GM12878 (cell line): ENCODE results near the gene RAB23. TPM values are rescaled to one million over a fixed set of nuclear protein-coding genes. Genes with fewer than 3 reads are reported as not detected.

ENCODE experiments used
- ATAC-seq: fragments of 200-7000 bp; cut with Tn5 transposase; 3 replicates; pipeline ENCODE4 v1.9.1; 2020; ENCODE audit warnings: mild to moderate bottlenecking, moderate library complexity
- BruUV-seq: library from RNA; stranded (reverse); fragments of 400-500 nt; replicated peaks from 2 replicates; lab custom pipeline; 2021; lab: Mats Ljungman, UMichigan
- CTCF ChIA-PET: fragments of 300-600 bp; sonication (Branson Sonifier 250); formaldehyde crosslinking; extraction: SDS; loops from one replicate; lab custom pipeline; 2021; ENCODE audit warnings: inconsistent platforms; lab: Yijun Ruan, JAX
- POLR2A ChIA-PET: fragments of 350-600 bp; formaldehyde crosslinking; extraction: SDS; loops from one replicate; lab custom pipeline; 2021; ENCODE audit warnings: inconsistent platforms; lab: Charles Lee
- RAD21 ChIA-PET: fragments of 300-600 bp; sonication (Branson Sonifier 250); formaldehyde crosslinking; loops from one replicate; lab custom pipeline; 2023; ENCODE audit warnings: antibody characterized with exemption; ENCODE audit not compliant: unreplicated experiment; lab: Charles Lee
- SMC1A ChIA-PET: fragments of 300-600 bp; sonication (Branson Sonifier 250); formaldehyde crosslinking; loops from one replicate; lab custom pipeline; 2023; ENCODE audit not compliant: unreplicated experiment, uncharacterized antibody; lab: Charles Lee
- DNase-seq: peaks from one replicate; pipeline ENCODE4 v3.0.0-alpha.2; 2011; ENCODE audit warnings: low read depth, low spot score
- FAIRE-seq: peaks from 3 replicates; lab custom pipeline; 2011; peaks lifted over from hg19 to GRCh38; lab: Jason Lieb, UNC
- H2AFZ ChIP-seq: 2 replicates; pipeline ENCODE4 v1.6.0; 2011; ENCODE audit warnings: low read depth, low read length, control low read depth; ENCODE audit not compliant: control insufficient read depth
- H3K27ac ChIP-seq: 2 replicates; pipeline ENCODE4 v1.5.1; 2011; ENCODE audit warnings: control low read depth; ENCODE audit not compliant: control insufficient read depth, insufficient read depth
- H3K27me3 ChIP-seq, 2 experiments: replicated peaks in 1 of 2; 2 replicates each; pipeline versions ENCODE4 v1.6.0 to v1.6.1; 2011; ENCODE audit warnings: low read length in 1 of 2; ENCODE audit not compliant: control insufficient read depth in 2 of 2, insufficient read depth in 2 of 2
- H3K36me3 ChIP-seq, 2 experiments: 2 replicates each; pipeline ENCODE4 v1.5.1; 2011; ENCODE audit warnings: low read length in 1 of 2; ENCODE audit not compliant: control insufficient read depth in 2 of 2, insufficient read depth in 2 of 2
- H3K4me1 ChIP-seq: 2 replicates; pipeline ENCODE4 v1.6.1; 2011; ENCODE audit warnings: mild to moderate bottlenecking, low read length, moderate library complexity, mixed read lengths; ENCODE audit not compliant: control insufficient read depth, insufficient read depth
- H3K4me2 ChIP-seq: 2 replicates; pipeline ENCODE4 v1.6.0; 2011; ENCODE audit warnings: control low read depth; ENCODE audit not compliant: control insufficient read depth, insufficient read depth
- H3K4me3 ChIP-seq: fragments of 200-600 bp; sonication (generic); 2 replicates; pipeline ENCODE4 v1.5.1; 2016
- H3K79me2 ChIP-seq: 2 replicates; pipeline ENCODE4 v1.6.0; 2011; ENCODE audit warnings: low read length; ENCODE audit not compliant: control insufficient read depth, insufficient read depth
- H3K9ac ChIP-seq: 2 replicates; pipeline ENCODE4 v1.8.0; 2011; ENCODE audit warnings: low read length, control low read depth, mixed read lengths; ENCODE audit not compliant: control insufficient read depth, insufficient read depth
- H3K9me3 ChIP-seq: replicated peaks from 3 replicates; pipeline ENCODE4 v1.5.1; 2011; ENCODE audit warnings: mild to moderate bottlenecking, low read length; ENCODE audit not compliant: control insufficient read depth, insufficient read depth
- H4K20me1 ChIP-seq: 2 replicates; pipeline ENCODE4 v1.6.0; 2011; ENCODE audit not compliant: control insufficient read depth, insufficient read depth
- CBX5 ChIP-seq: sonication (generic); IDR thresholded peaks from 2 replicates; pipeline ENCODE4 v1.6.1; 2016; ENCODE audit warnings: low read depth, moderate library complexity, mild to moderate bottlenecking, inconsistent platforms
- E2F8 ChIP-seq: fragments of 450-650 bp; IDR thresholded peaks from 2 replicates; pipeline ENCODE4 v1.6.1; 2018; ENCODE audit warnings: mild to moderate bottlenecking, low read depth, moderate library complexity; ENCODE audit not compliant: partially characterized antibody
- EZH2 ChIP-seq: IDR thresholded peaks from 2 replicates; pipeline ENCODE4 v1.6.1; 2012; ENCODE audit warnings: low read depth, mild to moderate bottlenecking, control low read depth, inconsistent platforms, low read length, borderline replicate concordance; ENCODE audit not compliant: control insufficient read depth
- GABPA ChIP-seq: IDR thresholded peaks from 2 replicates; pipeline ENCODE4 v1.6.1; 2014; ENCODE audit warnings: antibody characterized with exemption, low read depth, mild to moderate bottlenecking, inconsistent platforms
- IKZF1 ChIP-seq: fragments of 450-650 bp; conservative IDR thresholded peaks from 2 replicates; pipeline ENCODE4 v1.6.1; 2017; ENCODE audit warnings: antibody characterized with exemption, mild to moderate bottlenecking
- IKZF2 ChIP-seq, 2 experiments: fragments of 450-650 bp; IDR thresholded peaks; 2 replicates each; pipeline ENCODE4 v1.6.1; 2017; ENCODE audit warnings: mild to moderate bottlenecking in 2 of 2, moderate library complexity in 2 of 2
- MAX ChIP-seq: IDR thresholded peaks from 2 replicates; pipeline ENCODE4 v1.6.1; 2012; ENCODE audit warnings: low read depth, low read length, improper control_type of control experiment
- RELB ChIP-seq: fragments of 450-650 bp; IDR thresholded peaks from 2 replicates; pipeline ENCODE4 v1.6.1; 2017; ENCODE audit warnings: low read depth, mild to moderate bottlenecking, moderate library complexity
- SREBF1 ChIP-seq: IDR thresholded peaks from 2 replicates; pipeline ENCODE4 v1.6.1; 2012; ENCODE audit warnings: mild to moderate bottlenecking, low read length
- STAT3 ChIP-seq: IDR thresholded peaks from 2 replicates; pipeline ENCODE4 v1.6.1; 2011; ENCODE audit warnings: low read depth, low read length, improper control_type of control experiment
- TARDBP ChIP-seq: IDR thresholded peaks from 2 replicates; pipeline ENCODE4 v1.6.1; 2016; ENCODE audit warnings: borderline replicate concordance
- ZNF207 ChIP-seq: fragments of 450-650 bp; IDR thresholded peaks from 2 replicates; pipeline ENCODE4 v1.6.1; 2014; ENCODE audit warnings: antibody characterized with exemption, mild to moderate bottlenecking, borderline replicate concordance
- ZZZ3 ChIP-seq: IDR thresholded peaks from 2 replicates; pipeline ENCODE4 v1.6.1; 2011; ENCODE audit warnings: low read depth; ENCODE audit not compliant: control insufficient read depth, insufficient read length
- WGBS: methylation state at CpG from one replicate; pipeline ENCODE4 v1.1.6; 2016; ENCODE audit warnings: low lambda C conversion rate; ENCODE audit not compliant: insufficient replicate concordance, insufficient coverage; ENCODE audit errors: missing lambda C conversion rate; 5-methylcytosine and 5-hydroxymethylcytosine counted together
- in situ Hi-C: fragments of 300-500 bp; cut with MboI; formaldehyde crosslinking; loops from 9 replicates; pipeline ENCODE4 v1.14.3; 2018; ENCODE audit warnings: mixed read lengths
- intact Hi-C: fragments of 100-400 bp; cut with micrococcal nuclease; formaldehyde crosslinking; loops from one replicate; pipeline ENCODE4 v1.14.2; 2022; ENCODE audit not compliant: unreplicated experiment
- polyA plus RNA-seq, 11 experiments: library from polyadenylated mRNA; depleted of rRNA in 4 of 11; unstranded in 6 of 11; stranded (reverse) in 5 of 11; fragments of >200 nt; fragmentation: Nextera tagmentation in 4 of 11; fragmentation: Illumina TruSeq in 1 of 11; extraction: Ambion mirVana in 4 of 11; extraction: Trizol in 1 of 11; gene quantifications; 1 replicate in 1 of 11; 2 replicates in 10 of 11; pipeline versions ENCODE4 v1.2.1 to v1.2.3, GENCODE V29; 2011 to 2016; ENCODE audit warnings: inconsistent platforms in 2 of 11, missing spikeins in 2 of 11, low read depth in 1 of 11
- total RNA-seq, 4 experiments: library from RNA; depleted of rRNA in 3 of 4; stranded (reverse); fragments of >200 nt in 3 of 4; fragmentation: Illumina TruSeq in 1 of 4; extraction: Trizol in 1 of 4; gene quantifications; 2 replicates each; pipeline versions ENCODE4 v1.2.1 to v1.2.3, GENCODE V29; 2013 to 2021

RAB23 gene
- total and polyA plus RNA-seq, 10 of the 15 experiments (the other 5 are each of a cell fraction or from before 2014, with no cell fraction given): 0.80 to 6.0 (median 3.1) TPM

- no peak for TF ChIP-seq SREBF1
- no peak for TF ChIP-seq ZNF207
- no peak for TF ChIP-seq MAX
- TF ChIP-seq STAT3: no peak
- no peak for TF ChIP-seq IKZF1
- no peak for TF ChIP-seq GABPA
- TF ChIP-seq ZZZ3: no peak
- no peak for TF ChIP-seq E2F8
- no peak for TF ChIP-seq RELB
- TF ChIP-seq CBX5: no peak
- TF ChIP-seq TARDBP: no peak
- no peak for TF ChIP-seq EZH2
- no peak for TF ChIP-seq IKZF2 (IDR thresholded peaks at IDR 0.05)
- Histone ChIP-seq H3K36me3 (peaks cover 0 to 17% of the 10 kb centered on the region in 2 experiments; a peak in 2 of 4 replicates), H4K20me1 (no peaks in the 10 kb centered on the region), H3K4me3 (no peak overlapping the region), H3K79me2 (no peaks in the 10 kb centered on the region), H2AFZ (no peak overlapping the region), H3K27ac (no peak overlapping the region), H3K9ac (no peak overlapping the region), H3K9me3 (no peaks in the 10 kb centered on the region; the same call in 2 of the 3 replicates), H3K4me1 (no peaks in the 10 kb centered on the region), H3K4me2 (no peak overlapping the region), H3K27me3 (no peaks in the 10 kb centered on the region)
- ChIA-PET CTCF (interaction anchor here (1.0 to 1.7 kb wide), 3 partner anchors 10 to 241 kb away, joined by 4 to 6 read pairs (median 4); no protein-coding TSS in a partner anchor), RAD21 (interaction anchor here (0.6 to 1.3 kb wide), 2 partner anchors 28 to 37 kb away, joined by 3 read pairs; no protein-coding TSS in a partner anchor), POLR2A (interaction anchor here (0.5 kb wide), 1 partner anchor 54 kb away, joined by 3 read pairs; no protein-coding TSS in a partner anchor), SMC1A (interaction anchor here (0.8 to 1.1 kb wide), 4 partner anchors 9 to 46 kb away, joined by 3 to 5 read pairs (median 3); no protein-coding TSS in a partner anchor)
- FAIRE-seq (no peak), ATAC-seq (no peak), DNase-seq (no peak)
- intact Hi-C loops: no loop called here
- WGBS: 95% methylated on average over 1 of the region's 1 CpG
- in situ Hi-C loops: no loop called here
- BruUV-seq: no TSS peak
Measured at GRCh38 chr6:57143690-57144089, 78.4 kb downstream of the RAB23 start.
